H9 (cell line): ENCODE results near the gene IL1R2. TPM values are rescaled to one million over a fixed set of nuclear protein-coding genes. Genes with fewer than 3 reads are reported as not detected.

ENCODE experiments used
- DNase-seq: peaks from one replicate; pipeline ENCODE4 v3.0.0-alpha.2; 2017
- H2AFZ ChIP-seq: one replicate; pipeline ENCODE4 v1.6.1; 2013; ENCODE audit warnings: mild to moderate bottlenecking, low read length, control low read depth, moderate library complexity
- H2AK5ac ChIP-seq: 2 replicates; pipeline ENCODE4 v1.6.1; 2013; ENCODE audit warnings: low read length, control low read depth, mixed read lengths; ENCODE audit not compliant: insufficient read length
- H2BK120ac ChIP-seq: one replicate; pipeline ENCODE4 v1.6.1; 2013; ENCODE audit warnings: low read depth, mild to moderate bottlenecking, low read length, control low read depth, inconsistent platforms; ENCODE audit not compliant: poor library complexity, severe bottlenecking
- H2BK12ac ChIP-seq: 2 replicates; pipeline ENCODE4 v1.6.1; 2013; ENCODE audit warnings: low read length, control low read depth, mixed read lengths, low read depth; ENCODE audit not compliant: insufficient read length
- H2BK15ac ChIP-seq: 2 replicates; pipeline ENCODE4 v1.6.1; 2013; ENCODE audit warnings: low read depth, low read length, control low read depth
- H2BK20ac ChIP-seq: one replicate; pipeline ENCODE4 v1.6.1; 2013; ENCODE audit warnings: low read depth, mild to moderate bottlenecking, low read length, control low read depth, inconsistent platforms; ENCODE audit not compliant: poor library complexity, severe bottlenecking
- H2BK5ac ChIP-seq: 2 replicates; pipeline ENCODE4 v1.6.1; 2013; ENCODE audit warnings: low read length, control low read depth, mixed read lengths; ENCODE audit not compliant: insufficient read length
- H3K14ac ChIP-seq: 2 replicates; pipeline ENCODE4 v1.6.1; 2013; ENCODE audit warnings: low read length, control low read depth; ENCODE audit not compliant: insufficient read depth
- H3K18ac ChIP-seq: 2 replicates; pipeline ENCODE4 v1.6.1; 2013; ENCODE audit warnings: low read depth, mild to moderate bottlenecking, mixed read lengths, low read length, control low read depth; ENCODE audit not compliant: insufficient read length
- H3K23ac ChIP-seq: 2 replicates; pipeline ENCODE4 v1.6.1; 2013; ENCODE audit warnings: low read length, control low read depth, mixed read lengths, low read depth; ENCODE audit not compliant: insufficient read length
- H3K23me2 ChIP-seq: 2 replicates; pipeline ENCODE4 v1.6.1; 2013; ENCODE audit warnings: low read depth, mild to moderate bottlenecking, mixed read lengths, low read length, control low read depth; ENCODE audit not compliant: insufficient read length, poor library complexity, severe bottlenecking
- H3K27ac ChIP-seq: 2 replicates; pipeline ENCODE4 v1.5.1; 2013; ENCODE audit warnings: low read length, control low read depth, mixed read lengths, low read depth; ENCODE audit not compliant: insufficient read length
- H3K27me3 ChIP-seq: 2 replicates; pipeline ENCODE4 v1.6.1; 2013; ENCODE audit warnings: low read length, control low read depth, inconsistent platforms; ENCODE audit not compliant: insufficient read depth
- H3K4ac ChIP-seq: 2 replicates; pipeline ENCODE4 v1.6.1; 2013; ENCODE audit warnings: low read depth, mild to moderate bottlenecking, control low read depth, inconsistent platforms, low read length, moderate library complexity
- H3K4me1 ChIP-seq: 2 replicates; pipeline ENCODE4 v1.6.1; 2013; ENCODE audit warnings: low read length, control low read depth, inconsistent platforms; ENCODE audit not compliant: insufficient read depth
- H3K4me2 ChIP-seq: 2 replicates; pipeline ENCODE4 v1.6.1; 2013; ENCODE audit warnings: low read length, control low read depth, mixed read lengths; ENCODE audit not compliant: insufficient read length, insufficient read depth
- H3K56ac ChIP-seq: 2 replicates; pipeline ENCODE4 v1.6.1; 2013; ENCODE audit warnings: low read depth, mild to moderate bottlenecking, mixed read lengths, low read length, control low read depth; ENCODE audit not compliant: insufficient read length
- H3K79me1 ChIP-seq: 2 replicates; pipeline ENCODE4 v1.6.1; 2013; ENCODE audit warnings: low read depth, mild to moderate bottlenecking, moderate library complexity, low read length, control low read depth, inconsistent platforms; ENCODE audit not compliant: insufficient read depth, poor library complexity, severe bottlenecking
- H3K79me2 ChIP-seq: 2 replicates; pipeline ENCODE4 v1.6.1; 2013; ENCODE audit warnings: low read length, control low read depth, inconsistent platforms; ENCODE audit not compliant: insufficient read depth
- H3K9ac ChIP-seq: 2 replicates; pipeline ENCODE4 v1.6.1; 2013; ENCODE audit warnings: low read length, control low read depth, mixed read lengths; ENCODE audit not compliant: insufficient read length; ENCODE audit errors: extremely low read depth
- H3K9me3 ChIP-seq: one replicate; pipeline ENCODE4 v1.6.1; 2013; ENCODE audit warnings: low read depth, low read length, inconsistent platforms; ENCODE audit not compliant: control insufficient read depth
- H3T11ph ChIP-seq: one replicate; pipeline ENCODE4 v1.6.1; 2013; ENCODE audit warnings: mild to moderate bottlenecking, low read length, control low read depth, inconsistent platforms
- H4K20me1 ChIP-seq: one replicate; pipeline ENCODE4 v1.6.1; 2013; ENCODE audit not compliant: control insufficient read depth, insufficient read length, insufficient read depth
- H4K5ac ChIP-seq: 2 replicates; pipeline ENCODE4 v1.6.1; 2013; ENCODE audit warnings: low read depth, mild to moderate bottlenecking, mixed read lengths, low read length, control low read depth; ENCODE audit not compliant: insufficient read length
- H4K8ac ChIP-seq: replicated peaks from 2 replicates; pipeline ENCODE4 v1.6.1; 2013; ENCODE audit warnings: low read length, control low read depth, mixed read lengths, low read depth; ENCODE audit not compliant: insufficient read length
- H4K91ac ChIP-seq: 2 replicates; pipeline ENCODE4 v1.6.1; 2013; ENCODE audit warnings: low read depth, mild to moderate bottlenecking, moderate library complexity, mixed read lengths, low read length, control low read depth; ENCODE audit not compliant: insufficient read length
- H3K27ac Mint-ChIP-seq, 3 experiments: 2 replicates in 2 of 3; 3 replicates in 1 of 3; pipeline ENCODE4 v1.8.0; 2020 to 2021; ENCODE audit warnings: mixed read lengths in 3 of 3, mild to moderate bottlenecking in 1 of 3, moderate library complexity in 1 of 3
- H3K27me3 Mint-ChIP-seq: 2 replicates; pipeline ENCODE4 v1.8.0; 2021; ENCODE audit warnings: low read depth, mild to moderate bottlenecking, moderate library complexity, mixed read lengths
- H3K36me3 Mint-ChIP-seq, 3 experiments: 2 replicates in 2 of 3; 3 replicates in 1 of 3; pipeline ENCODE4 v1.8.0; 2020 to 2021; ENCODE audit warnings: low read depth in 3 of 3, mixed read lengths in 3 of 3; ENCODE audit not compliant: insufficient read depth in 1 of 3
- H3K4me1 Mint-ChIP-seq, 2 experiments: 2 replicates each; pipeline ENCODE4 v1.8.0; 2020; ENCODE audit warnings: mixed read lengths in 2 of 2
- H3K4me3 Mint-ChIP-seq, 2 experiments: 2 replicates in 1 of 2; 3 replicates in 1 of 2; pipeline ENCODE4 v1.8.0; 2020 to 2021; ENCODE audit warnings: mild to moderate bottlenecking in 2 of 2, mixed read lengths in 2 of 2, moderate library complexity in 1 of 2
- H3K9me3 Mint-ChIP-seq, 2 experiments: 2 replicates in 1 of 2; 3 replicates in 1 of 2; pipeline ENCODE4 v1.8.0; 2020; ENCODE audit warnings: mild to moderate bottlenecking in 2 of 2, mixed read lengths in 2 of 2, moderate library complexity in 1 of 2
- WGBS: extraction: QIAGEN DNeasy Blood & Tissue Kit; methylation state at CpG from one replicate; pipeline ENCODE4 v1.1.7; 2013; ENCODE audit warnings: missing lambda C conversion rate, low lambda C conversion rate, mixed read lengths; ENCODE audit not compliant: insufficient read length; ENCODE audit errors: extremely low coverage; 5-methylcytosine and 5-hydroxymethylcytosine counted together
- total RNA-seq: library from RNA; stranded (reverse); gene quantifications from 2 replicates; pipeline ENCODE4 v1.2.1, GENCODE V29; 2021
- TF ChIP-seq, protein P1 (sequence below): fragments of 200-600 bp; sonication (generic); conservative IDR thresholded peaks from 3 replicates; pipeline ENCODE4 v1.8.0; 2021; ENCODE audit warnings: antibody characterized with exemption, mild to moderate bottlenecking

The IL1R2 gene
- total RNA-seq, 1 experiment from 2014 or later, result not detected

DNA sequence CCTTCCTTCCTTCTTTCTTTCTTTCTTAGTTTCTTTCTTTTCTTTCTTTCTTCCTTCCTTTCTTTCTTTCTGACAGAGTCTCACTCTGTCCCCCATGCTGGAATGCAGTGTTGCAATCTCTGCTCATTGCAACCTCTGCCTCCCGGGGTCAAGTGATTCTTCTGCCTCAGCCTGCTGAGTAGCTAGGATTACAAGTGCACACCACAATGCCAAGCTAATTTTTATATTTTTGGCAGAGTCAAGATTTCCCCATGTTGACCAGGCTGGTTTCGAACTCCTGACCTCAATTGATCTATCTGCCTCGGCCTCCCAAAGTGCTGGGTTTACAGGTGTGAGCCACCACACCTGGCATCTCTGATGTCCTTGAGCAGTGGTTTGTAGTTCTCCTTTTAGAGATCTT is 48.5 kb downstream of the IL1R2 start:
- Mint-ChIP-seq H3K4me1 (peaks cover under 1% of the 10 kb centered on the region in 2 experiments; a peak in 3 of 4 replicates), H3K4me3 (no peak overlapping the region), H3K27me3 (peaks cover 16% of the 10 kb centered on the region), H3K27ac (no peak overlapping the region; a peak in 1 of 7 replicates), H3K9me3 (peaks cover 0 to 2% of the 10 kb centered on the region in 2 experiments; a peak in 1 of 5 replicates), H3K36me3 (no peaks in the 10 kb centered on the region; a peak in 1 of 7 replicates)
- TF ChIP-seq, protein P1, sequence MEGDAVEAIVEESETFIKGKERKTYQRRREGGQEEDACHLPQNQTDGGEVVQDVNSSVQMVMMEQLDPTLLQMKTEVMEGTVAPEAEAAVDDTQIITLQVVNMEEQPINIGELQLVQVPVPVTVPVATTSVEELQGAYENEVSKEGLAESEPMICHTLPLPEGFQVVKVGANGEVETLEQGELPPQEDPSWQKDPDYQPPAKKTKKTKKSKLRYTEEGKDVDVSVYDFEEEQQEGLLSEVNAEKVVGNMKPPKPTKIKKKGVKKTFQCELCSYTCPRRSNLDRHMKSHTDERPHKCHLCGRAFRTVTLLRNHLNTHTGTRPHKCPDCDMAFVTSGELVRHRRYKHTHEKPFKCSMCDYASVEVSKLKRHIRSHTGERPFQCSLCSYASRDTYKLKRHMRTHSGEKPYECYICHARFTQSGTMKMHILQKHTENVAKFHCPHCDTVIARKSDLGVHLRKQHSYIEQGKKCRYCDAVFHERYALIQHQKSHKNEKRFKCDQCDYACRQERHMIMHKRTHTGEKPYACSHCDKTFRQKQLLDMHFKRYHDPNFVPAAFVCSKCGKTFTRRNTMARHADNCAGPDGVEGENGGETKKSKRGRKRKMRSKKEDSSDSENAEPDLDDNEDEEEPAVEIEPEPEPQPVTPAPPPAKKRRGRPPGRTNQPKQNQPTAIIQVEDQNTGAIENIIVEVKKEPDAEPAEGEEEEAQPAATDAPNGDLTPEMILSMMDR, result no peak
- no peaks in the 10 kb centered on the region for H3K9me3 ChIP-seq
- H3K27me3 ChIP-seq, result no peaks in the 10 kb centered on the region
- no peak overlapping the region for H2BK120ac ChIP-seq
- no peak overlapping the region for H3K23ac ChIP-seq
- no peak overlapping the region for H2BK20ac ChIP-seq
- H3K4ac ChIP-seq, result no peak overlapping the region
- H3K4me2 ChIP-seq, result no peak overlapping the region
- H4K5ac ChIP-seq, result no peak overlapping the region
- DNase-seq, result no peak
- H3T11ph ChIP-seq, result no peak overlapping the region
- no peaks in the 10 kb centered on the region for H3K79me2 ChIP-seq
- no peak overlapping the region for H3K14ac ChIP-seq
- H2AFZ ChIP-seq, result no peak overlapping the region
- no peaks in the 10 kb centered on the region for H3K23me2 ChIP-seq
- no peak overlapping the region for H3K18ac ChIP-seq
- no CpG with 5 or more reads among the region's 3 CpGs for WGBS
- H4K91ac ChIP-seq, result no peak overlapping the region
- no peak overlapping the region for H2AK5ac ChIP-seq
- H2BK5ac ChIP-seq, result no peak overlapping the region
- no peak overlapping the region for H4K8ac ChIP-seq
- H3K9ac ChIP-seq, result no peak overlapping the region
- no peaks in the 10 kb centered on the region for H3K4me1 ChIP-seq
- no peak overlapping the region for H3K27ac ChIP-seq
- H3K79me1 ChIP-seq, result no peaks in the 10 kb centered on the region
- H3K56ac ChIP-seq, result no peak overlapping the region
- H4K20me1 ChIP-seq, result no peaks in the 10 kb centered on the region
- H2BK15ac ChIP-seq, result no peak overlapping the region
- H2BK12ac ChIP-seq, result no peak overlapping the region
